GM10266 (cell line): ENCODE data around the gene MRPL14.

Experiments used
- DNase-seq: peaks from one replicate; pipeline ENCODE4 v3.0.0; 2012; ENCODE audit errors: extremely low spot score
- CTCF ChIP-seq: IDR thresholded peaks from 2 replicates; pipeline ENCODE4 v1.5.1; 2012; ENCODE audit warnings: mild to moderate bottlenecking, low read depth; ENCODE audit not compliant: control insufficient read depth, insufficient read depth; ENCODE audit errors: missing control alignments

MRPL14 gene

GRCh38 chr6:44167567-44167966 is 40.3 kb upstream of the MRPL14 start:
- no peak for DNase-seq
- no peak for TF ChIP-seq CTCF

GRCh38 chr6:44166591-44167184 is 39.4 kb upstream of the MRPL14 start:
- TF ChIP-seq CTCF, result no peak
- DNase-seq, result no peak

- no peak for DNase-seq
- TF ChIP-seq CTCF, result no peak
Measured at GRCh38 chr6:44166116-44166515, 38.9 kb upstream of the MRPL14 start.

GRCh38 chr6:44162876-44163625 is 35.8 kb upstream of the MRPL14 start:
- no peak for DNase-seq
- TF ChIP-seq CTCF, result no peak

GRCh38 chr6:44161997-44162338 is 34.7 kb upstream of the MRPL14 start:
- no peak for TF ChIP-seq CTCF
- DNase-seq, result no peak

- no peak for TF ChIP-seq CTCF
- DNase-seq, result no peak
Measured at GRCh38 chr6:44158770-44159228, 31.5 kb upstream of the MRPL14 start, which contains the start of gene CAPN11. CAPN11 (plus strand) TSS chr6:44158820; CDS start chr6:44158849, 29 bp downstream.

- no peak for DNase-seq
- TF ChIP-seq CTCF, result no peak
Measured at GRCh38 chr6:44157152-44157521, 29.9 kb upstream of the MRPL14 start.
